HG02884 (cell line): ENCODE results near the gene LANCL1.

Experiments used
- ATAC-seq: cut with Tn5 transposase; IDR thresholded peaks from one replicate; pipeline ENCODE4 v1.9.1; 2021; ENCODE audit warnings: mild to moderate bottlenecking, moderate library complexity; ENCODE audit not compliant: unreplicated experiment

LANCL1 gene

DNA sequence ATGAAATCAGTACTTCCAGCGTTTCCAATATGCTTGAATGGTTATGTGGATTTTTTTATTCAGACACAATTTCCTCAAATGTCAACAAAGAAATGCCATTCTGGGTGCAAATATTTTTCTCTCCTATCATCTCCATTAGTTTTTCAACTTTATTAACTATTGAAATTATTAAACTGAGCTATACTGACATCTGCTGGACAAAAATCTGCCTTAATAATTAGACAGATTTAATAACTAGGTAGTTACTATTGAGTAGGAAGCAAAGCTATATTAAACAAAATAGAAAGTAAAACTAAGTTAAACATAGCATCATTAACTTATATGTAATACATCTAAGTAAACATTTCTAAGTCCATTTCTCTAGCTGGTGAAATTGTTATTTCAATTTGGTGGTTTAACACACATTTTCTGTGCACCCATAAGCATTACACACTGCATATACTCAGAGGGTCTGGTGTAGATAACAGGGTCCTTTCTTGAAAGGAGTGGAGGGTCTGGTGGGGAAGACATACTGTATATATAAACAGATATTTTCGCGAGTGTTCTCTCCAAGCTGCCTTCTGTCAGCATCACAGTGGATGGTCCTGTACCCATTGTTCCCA lies 77.0 kb downstream of the LANCL1 start:
- ATAC-seq = no peak

DNA sequence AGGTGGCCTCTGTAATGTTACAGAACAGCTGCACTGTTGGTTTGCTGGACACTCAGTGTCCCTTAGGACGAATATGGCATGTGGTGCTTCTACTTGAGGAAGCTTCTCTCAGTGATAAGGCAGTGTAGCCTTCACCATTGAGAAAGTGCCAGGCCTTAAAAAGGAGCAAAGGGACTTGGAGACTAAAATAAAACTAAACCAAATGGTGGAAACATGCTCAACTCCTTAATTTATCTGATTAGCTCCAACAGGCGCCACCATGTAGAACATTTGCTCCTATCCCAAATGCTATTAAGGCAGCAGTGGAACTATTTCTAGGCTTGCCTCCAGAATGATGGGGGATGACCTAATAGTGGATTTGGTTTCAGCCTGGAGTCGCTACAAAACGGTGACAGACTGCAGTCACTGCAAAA lies 84.1 kb downstream of the LANCL1 start:
- no peak for ATAC-seq

DNA sequence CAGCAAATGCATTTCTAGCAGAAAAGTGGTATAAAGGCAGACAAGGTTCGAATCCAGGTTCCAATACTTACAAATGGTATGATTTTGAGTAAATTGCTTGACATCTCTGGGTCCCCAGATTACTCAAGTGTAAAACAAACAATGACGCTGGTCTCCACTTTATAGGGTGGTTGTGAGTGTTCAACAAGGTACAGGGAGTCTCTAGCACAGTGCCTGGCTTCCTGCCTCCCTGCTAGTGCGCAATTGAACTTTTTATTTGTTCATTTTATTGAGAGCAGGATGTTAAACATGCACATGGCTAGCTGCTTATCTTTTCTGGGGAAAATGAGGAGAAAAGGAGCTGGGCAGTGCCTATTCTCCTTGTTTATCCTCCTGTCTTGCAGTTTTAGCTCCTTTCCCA lies 86.7 kb downstream of the LANCL1 start:
- no peak for ATAC-seq

DNA sequence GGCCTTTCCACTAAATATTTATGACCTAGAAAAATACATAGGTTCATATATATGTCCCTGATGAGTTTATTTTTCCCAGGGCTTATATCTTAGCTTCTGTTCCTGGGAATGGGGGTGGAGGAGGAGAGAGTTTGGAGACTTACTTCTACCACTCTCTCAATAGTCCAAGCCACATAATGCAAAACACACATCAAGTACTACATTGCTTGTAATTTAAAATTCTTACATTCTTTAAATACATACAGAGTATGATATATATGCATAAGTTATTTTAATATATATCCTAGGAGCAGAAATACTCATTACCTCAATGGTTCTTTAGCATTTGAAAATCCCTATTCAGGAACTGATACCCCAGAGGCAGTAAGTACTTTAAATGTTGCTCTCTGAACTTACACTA lies 88.4 kb downstream of the LANCL1 start:
- ATAC-seq = no peak

DNA sequence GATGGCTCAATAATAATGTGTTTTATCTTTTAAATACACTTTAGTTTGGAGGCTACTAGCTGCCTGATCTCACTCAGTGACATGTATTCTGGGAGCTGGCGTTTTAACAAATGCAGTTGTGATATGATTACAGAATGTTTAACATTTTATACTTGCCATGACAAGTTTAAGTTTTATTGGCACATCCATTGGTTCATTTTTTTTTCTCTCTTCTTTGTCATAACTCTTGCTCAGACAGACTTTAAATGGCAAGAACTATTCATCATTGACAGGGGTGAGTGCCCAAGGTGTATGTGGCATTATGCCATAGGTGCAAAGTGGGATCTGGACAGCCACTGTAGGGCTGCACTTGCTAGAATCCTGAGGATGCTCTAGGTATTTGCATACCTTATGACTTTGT lies 89.5 kb downstream of the LANCL1 start:
- ATAC-seq = no peak
